Liver (tissue), 9 donors: ENCODE data around the gene WDR82. TPM values are rescaled to one million over a fixed set of nuclear protein-coding genes. Genes with fewer than 3 reads are reported as not detected.
A peak's percentile ranks its signal among the peaks of the same experiment; 100 is the strongest.

Experiments
- DNase-seq: peaks from one replicate; pipeline ENCODE4 v3.0.0-alpha.2; 2017; ENCODE audit warnings: low spot score
- H3K27ac ChIP-seq, 2 donors: one replicate each; pipeline ENCODE4 v1.7.0; 2013; ENCODE audit warnings: inconsistent platforms in 2 of 2, low read length in 2 of 2, control low read depth in 1 of 2, low read depth in 1 of 2, mild to moderate bottlenecking in 1 of 2
- H3K27me3 ChIP-seq, 4 donors: one replicate each; pipeline versions ENCODE4 v1.6.1 to v1.7.0; 2013; ENCODE audit warnings: low read length in 3 of 4, inconsistent platforms in 1 of 4, mild to moderate bottlenecking in 1 of 4, moderate library complexity in 1 of 4; ENCODE audit not compliant: control insufficient read depth in 4 of 4, insufficient read depth in 4 of 4
- H3K36me3 ChIP-seq, 4 donors: one replicate each; pipeline versions ENCODE4 v1.6.1 to v1.7.0; 2013; ENCODE audit warnings: low read length in 3 of 4, mild to moderate bottlenecking in 3 of 4, low read depth in 1 of 4, moderate library complexity in 1 of 4; ENCODE audit not compliant: control insufficient read depth in 4 of 4, insufficient read depth in 3 of 4
- H3K4me1 ChIP-seq, 4 donors: one replicate each; pipeline versions ENCODE4 v1.6.1 to v1.7.0; 2013; ENCODE audit warnings: low read length in 3 of 4, mild to moderate bottlenecking in 3 of 4, moderate library complexity in 1 of 4; ENCODE audit not compliant: control insufficient read depth in 4 of 4, insufficient read depth in 4 of 4
- H3K4me3 ChIP-seq, 3 donors: one replicate each; pipeline versions ENCODE4 v1.6.1 to v1.7.0; 2013; ENCODE audit warnings: low read length in 3 of 3, control low read depth in 1 of 3, low read depth in 1 of 3, mild to moderate bottlenecking in 1 of 3
- H3K9ac ChIP-seq, 2 donors: one replicate each; pipeline ENCODE4 v1.7.0; 2013; ENCODE audit warnings: low read length in 2 of 2, mild to moderate bottlenecking in 2 of 2, moderate library complexity in 2 of 2, control low read depth in 1 of 2, low read depth in 1 of 2
- H3K9me3 ChIP-seq, 4 donors: one replicate each; pipeline versions ENCODE4 v1.6.1 to v1.7.0; 2013; ENCODE audit warnings: low read length in 3 of 4; ENCODE audit not compliant: control insufficient read depth in 4 of 4
- ATF3 ChIP-seq: IDR thresholded peaks from 2 replicates; pipeline ENCODE4 v1.6.1; 2016; ENCODE audit warnings: antibody characterized with exemption
- CTCF ChIP-seq: fragments of 150-350 bp; IDR thresholded peaks from 2 replicates; pipeline ENCODE4 v1.5.1; 2017; ENCODE audit warnings: improper control_type of control experiment, low read depth, low read length; ENCODE audit not compliant: missing input control
- EGR1 ChIP-seq, 2 donors: IDR thresholded peaks; 2 replicates each; pipeline ENCODE4 v1.6.1; 2016 to 2018; ENCODE audit warnings: antibody characterized with exemption in 2 of 2, low read depth in 2 of 2
- FOXA1 ChIP-seq: IDR thresholded peaks from 2 replicates; pipeline ENCODE4 v1.6.1; 2016; ENCODE audit warnings: antibody characterized with exemption
- FOXA2 ChIP-seq: IDR thresholded peaks from 2 replicates; pipeline ENCODE4 v1.6.1; 2016; ENCODE audit warnings: antibody characterized with exemption
- GABPA ChIP-seq, 2 donors: IDR thresholded peaks in 1 of 2; conservative IDR thresholded peaks in 1 of 2; 2 replicates each; pipeline ENCODE4 v1.6.1; 2016; ENCODE audit warnings: antibody characterized with exemption in 2 of 2, mild to moderate bottlenecking in 1 of 2, moderate library complexity in 1 of 2
- HNF4A ChIP-seq, 2 donors: conservative IDR thresholded peaks; 2 replicates each; pipeline ENCODE4 v1.6.1; 2016; ENCODE audit warnings: antibody characterized with exemption in 2 of 2, mild to moderate bottlenecking in 2 of 2
- HNF4G ChIP-seq: IDR thresholded peaks from 2 replicates; pipeline ENCODE4 v1.6.1; 2016; ENCODE audit warnings: antibody characterized with exemption
- JUND ChIP-seq, 2 donors: IDR thresholded peaks; 2 replicates each; pipeline ENCODE4 v1.6.1; 2016; ENCODE audit warnings: antibody characterized with exemption in 2 of 2
- MAX ChIP-seq: IDR thresholded peaks from 2 replicates; pipeline ENCODE4 v1.6.1; 2016; ENCODE audit warnings: antibody characterized with exemption
- NR2F2 ChIP-seq: IDR thresholded peaks from 2 replicates; pipeline ENCODE4 v1.6.1; 2016; ENCODE audit warnings: antibody characterized with exemption
- RAD21 ChIP-seq, 2 donors: IDR thresholded peaks; 2 replicates each; pipeline ENCODE4 v1.6.1; 2016; ENCODE audit warnings: antibody characterized with exemption in 2 of 2, mild to moderate bottlenecking in 2 of 2
- REST ChIP-seq: IDR thresholded peaks from 2 replicates; pipeline ENCODE4 v1.6.1; 2016; ENCODE audit warnings: antibody characterized with exemption, mild to moderate bottlenecking
- RXRA ChIP-seq, 2 donors: IDR thresholded peaks; 2 replicates each; pipeline ENCODE4 v1.6.1; 2017 to 2018; ENCODE audit warnings: antibody characterized with exemption in 2 of 2, mild to moderate bottlenecking in 1 of 2
- SP1 ChIP-seq: IDR thresholded peaks from 2 replicates; pipeline ENCODE4 v1.6.1; 2018; ENCODE audit warnings: antibody characterized with exemption, mild to moderate bottlenecking
- TAF1 ChIP-seq: conservative IDR thresholded peaks from 2 replicates; pipeline ENCODE4 v1.6.1; 2016; ENCODE audit warnings: antibody characterized with exemption, mild to moderate bottlenecking
- YY1 ChIP-seq: IDR thresholded peaks from 2 replicates; pipeline ENCODE4 v1.6.1; 2016; ENCODE audit warnings: antibody characterized with exemption, mild to moderate bottlenecking
- ZBTB33 ChIP-seq: IDR thresholded peaks from 2 replicates; pipeline ENCODE4 v1.6.1; 2016; ENCODE audit warnings: antibody characterized with exemption
- WGBS: extraction: QIAGEN DNeasy Blood & Tissue Kit; methylation state at CpG from one replicate; pipeline ENCODE4 v1.1.7; 2013; 5-methylcytosine and 5-hydroxymethylcytosine counted together
- polyA plus RNA-seq, 2 donors: library from polyadenylated mRNA; stranded (reverse) in 1 of 2; unstranded in 1 of 2; fragments of 200-250 nt in 1 of 2; fragments of >200 nt in 1 of 2; fragmentation: Nextera tagmentation in 1 of 2; extraction: Ambion mirVana in 1 of 2; gene quantifications; one replicate each; pipeline versions ENCODE4 v1.2.1 to v1.2.3, GENCODE V29; 2013 to 2015
- total RNA-seq, 2 donors: library from RNA; depleted of rRNA; stranded (reverse); fragments of >200 nt; gene quantifications; one replicate each; pipeline ENCODE4 v1.2.3, GENCODE V29; 2014
- donor health status: healthy.
- donor health status: healthy.
- donor health status: healthy.
- donor health status: healthy.
- donor health status: healthy.

The WDR82 gene
- total and polyA plus RNA-seq, 4 donors: 4.3 to 44.3 (median 25.5) TPM

- no peak overlapping the region for H3K4me3 ChIP-seq
- no peak for TF ChIP-seq JUND (IDR thresholded peaks at IDR 0.05)
- TF ChIP-seq YY1: no peak
- peak in 1 of 2 donors; percentile 2 for TF ChIP-seq HNF4A (conservative IDR thresholded peaks at IDR 0.05)
- H3K27ac ChIP-seq: peak overlapping the region; percentile 85 to 96
- H3K4me1 ChIP-seq: peaks cover 3 to 67% (median 47%) of the 10 kb centered on the region in 4 donors
- peaks cover 22 to 82% (median 76%) of the 10 kb centered on the region in 4 donors for H3K36me3 ChIP-seq
- H3K27me3 ChIP-seq: no peaks in the 10 kb centered on the region
- DNase-seq: no peak
- no peak overlapping the region for H3K9ac ChIP-seq
- no peaks in the 10 kb centered on the region for H3K9me3 ChIP-seq
Observed at GRCh38 chr3:52210037-52210436, 68.4 kb downstream of the WDR82 start.

- Histone ChIP-seq H3K27me3 (no peaks in the 10 kb centered on the region), H3K4me3 (no peak overlapping the region), H3K27ac (peak overlapping the region; percentile 56 to 96), H3K9me3 (no peaks in the 10 kb centered on the region), H3K4me1 (peaks cover 3 to 77% (median 52%) of the 10 kb centered on the region in 4 donors), H3K9ac (peak overlapping the region in 1 of 2 donors; percentile 46), H3K36me3 (peaks cover 16 to 81% (median 75%) of the 10 kb centered on the region in 4 donors)
- no peak for TF ChIP-seq HNF4G
- TF ChIP-seq ATF3: no peak
- TF ChIP-seq FOXA1: no peak
- no peak for TF ChIP-seq ZBTB33
- no peak for TF ChIP-seq TAF1
- no peak for TF ChIP-seq EGR1 (IDR thresholded peaks at IDR 0.05; ENCODE audit: low read depth in 2 of 2)
- peak in 1 of 2 donors; percentile 20 for TF ChIP-seq JUND (IDR thresholded peaks at IDR 0.05)
- TF ChIP-seq FOXA2: peak; percentile 2
- TF ChIP-seq SP1: peak; percentile 28
- peak in 1 of 2 donors; percentile 49 for TF ChIP-seq HNF4A (conservative IDR thresholded peaks at IDR 0.05)
- no peak for TF ChIP-seq CTCF
- TF ChIP-seq RAD21 (IDR thresholded peaks at IDR 0.05): peak in 1 of 2 donors; percentile 9
- no peak for TF ChIP-seq REST
- TF ChIP-seq MAX: peak; percentile 40
- TF ChIP-seq RXRA (IDR thresholded peaks at IDR 0.05): peak in 1 of 2 donors; percentile 49
- TF ChIP-seq NR2F2: no peak
- no peak for TF ChIP-seq GABPA (IDR thresholded peaks at IDR 0.05 in 1 of 2, conservative IDR thresholded peaks at IDR 0.05 in 1 of 2)
- no peak for TF ChIP-seq YY1
- 66% methylated on average over 4 of the region's 4 CpGs for WGBS
- DNase-seq: no peak
Observed at GRCh38 chr3:52208556-52208955, 69.9 kb downstream of the WDR82 start.
